Keratinocyte (primary cell): ENCODE data around the gene OR6M1.

Experiments used
- EZH2 ChIP-seq: IDR thresholded peaks from one replicate; pipeline ENCODE4 v1.6.1; 2012; ENCODE audit warnings: inconsistent platforms, mild to moderate bottlenecking, low read length, moderate library complexity
- TF ChIP-seq, protein P1 (sequence below), 3 experiments: IDR thresholded peaks in 1 of 3; conservative IDR thresholded peaks in 1 of 3; optimal IDR thresholded peaks in 1 of 3; 2 replicates in 2 of 3; 3 replicates in 1 of 3; pipeline versions ENCODE3 to v1.5.1; 2011; ENCODE audit warnings: low read length in 3 of 3, mild to moderate bottlenecking in 3 of 3, moderate library complexity in 2 of 3, control low read depth in 1 of 3, inconsistent platforms in 1 of 3; ENCODE audit not compliant: insufficient read depth in 2 of 3; ENCODE audit errors: extremely low read depth in 1 of 3

DNA sequence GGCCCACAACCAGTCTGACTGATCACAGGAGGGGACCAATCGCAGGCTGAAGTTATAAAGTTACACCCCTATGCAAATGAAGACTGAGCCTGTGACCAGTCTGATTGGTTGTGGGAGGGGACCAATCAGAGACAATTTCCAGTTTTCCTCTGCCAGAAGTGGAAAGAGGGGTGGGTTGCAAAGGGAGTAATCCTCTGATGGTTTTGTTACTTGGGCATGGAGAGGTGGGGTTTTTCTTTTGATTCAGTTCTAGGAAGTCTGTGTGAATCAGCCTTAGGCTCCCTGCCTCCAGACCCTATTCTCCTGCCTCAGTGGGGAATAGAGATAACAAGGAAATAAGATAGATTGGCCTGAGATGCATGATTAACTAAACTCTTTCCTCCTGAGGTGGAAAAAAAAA, 9.9 kb downstream of the OR6M1 start:
- TF ChIP-seq EZH2: no peak
- TF ChIP-seq, protein P1, sequence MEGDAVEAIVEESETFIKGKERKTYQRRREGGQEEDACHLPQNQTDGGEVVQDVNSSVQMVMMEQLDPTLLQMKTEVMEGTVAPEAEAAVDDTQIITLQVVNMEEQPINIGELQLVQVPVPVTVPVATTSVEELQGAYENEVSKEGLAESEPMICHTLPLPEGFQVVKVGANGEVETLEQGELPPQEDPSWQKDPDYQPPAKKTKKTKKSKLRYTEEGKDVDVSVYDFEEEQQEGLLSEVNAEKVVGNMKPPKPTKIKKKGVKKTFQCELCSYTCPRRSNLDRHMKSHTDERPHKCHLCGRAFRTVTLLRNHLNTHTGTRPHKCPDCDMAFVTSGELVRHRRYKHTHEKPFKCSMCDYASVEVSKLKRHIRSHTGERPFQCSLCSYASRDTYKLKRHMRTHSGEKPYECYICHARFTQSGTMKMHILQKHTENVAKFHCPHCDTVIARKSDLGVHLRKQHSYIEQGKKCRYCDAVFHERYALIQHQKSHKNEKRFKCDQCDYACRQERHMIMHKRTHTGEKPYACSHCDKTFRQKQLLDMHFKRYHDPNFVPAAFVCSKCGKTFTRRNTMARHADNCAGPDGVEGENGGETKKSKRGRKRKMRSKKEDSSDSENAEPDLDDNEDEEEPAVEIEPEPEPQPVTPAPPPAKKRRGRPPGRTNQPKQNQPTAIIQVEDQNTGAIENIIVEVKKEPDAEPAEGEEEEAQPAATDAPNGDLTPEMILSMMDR (optimal IDR thresholded peaks at IDR 0.05 in 1 of 3, IDR thresholded peaks at IDR 0.05 in 1 of 3, conservative IDR thresholded peaks at IDR 0.05 in 1 of 3; ENCODE audit: extremely low read depth in 1 of 3, insufficient read depth in 2 of 3, low read length in 3 of 3): no peak
